Left lung (tissue), 10 donors: Measurements from ENCODE around the gene ATP6V1B1. TPM values are rescaled to one million over a fixed set of nuclear protein-coding genes. Genes with fewer than 3 reads are reported as not detected.

Experiments
- ATAC-seq: fragments of 200-7000 bp; cut with Tn5 transposase; one replicate; pipeline ENCODE4 v1.9.1; 2020; ENCODE audit warnings: moderate library complexity
- DNase-seq, 4 donors: peaks; one replicate each; pipeline ENCODE4 v3.0.0-alpha.2; 2013 to 2020
- H3K27ac ChIP-seq, 2 donors: fragments of 200-600 bp; sonication (generic) in 1 of 2; one replicate each; pipeline versions ENCODE4 v1.5.0 to v1.8.0; 2020 to 2021
- H3K27me3 ChIP-seq, 2 donors: fragments of 200-600 bp; sonication (generic) in 1 of 2; one replicate each; pipeline versions ENCODE4 v1.5.0 to v1.8.0; 2020 to 2021
- H3K36me3 ChIP-seq, 2 donors: fragments of 200-600 bp; sonication (generic) in 1 of 2; one replicate each; pipeline versions ENCODE4 v1.5.0 to v1.8.0; 2020 to 2021
- H3K4me1 ChIP-seq, 2 donors: fragments of 200-600 bp; one replicate each; pipeline ENCODE4 v1.8.0; 2021
- H3K4me3 ChIP-seq, 2 donors: fragments of 200-600 bp; sonication (generic) in 1 of 2; one replicate each; pipeline versions ENCODE4 v1.5.0 to v1.8.0; 2020 to 2021; ENCODE audit warnings: mild to moderate bottlenecking in 1 of 2
- H3K9me3 ChIP-seq, 2 donors: fragments of 200-600 bp; sonication (generic) in 1 of 2; one replicate each; pipeline versions ENCODE4 v1.5.0 to v1.8.0; 2020 to 2021
- CTCF ChIP-seq, 2 donors: fragments of 200-600 bp; sonication (generic) in 1 of 2; IDR thresholded peaks; one replicate each; pipeline versions ENCODE4 v1.5.0 to v1.8.0; 2021; ENCODE audit warnings: antibody characterized with exemption in 2 of 2
- intact Hi-C, 2 donors: fragments of 100-400 bp; cut with DNase I; formaldehyde crosslinking; loops; one replicate each; pipeline versions ENCODE4 v1.11.2 to v1.14.2; 2022
- polyA plus RNA-seq, 6 donors: library from polyadenylated mRNA; unstranded; fragments of 120-200 nt; gene quantifications; one replicate each; pipeline ENCODE4 v1.2.1, GENCODE V29; 2013; ENCODE audit not compliant: insufficient read length in 6 of 6
- total RNA-seq, 2 donors: library from RNA; stranded (reverse); fragmentation: NEBNext Ultra II Directional; extraction: Animal tissue kit (Norgen Biotek cat#: 25700); gene quantifications; one replicate each; pipeline ENCODE4 v1.2.1, GENCODE V29; 2021
- donor health status: DM: no; HTN: yes; CAD: no.
- donor health status: DM: no; HTN: no; CAD: no.

Gene ATP6V1B1
- total and polyA plus RNA-seq, 8 donors: 0.76 to 5.5 (median 4.7) TPM

- H3K9me3 ChIP-seq: no peaks in the 10 kb centered on the region
- H3K27me3 ChIP-seq: no peaks in the 10 kb centered on the region
- no peak overlapping the region for H3K4me3 ChIP-seq
- no peak for ATAC-seq
- no peak for TF ChIP-seq CTCF (IDR thresholded peaks at IDR 0.05)
- no peak overlapping the region for H3K27ac ChIP-seq
- H3K4me1 ChIP-seq: peaks cover 9 to 29% of the 10 kb centered on the region in 2 donors
- DNase-seq: no peak
- peaks cover 0 to 54% of the 10 kb centered on the region in 2 donors for H3K36me3 ChIP-seq
- intact Hi-C loops: no loop called here
Measured at GRCh38 chr2:70991742-70992141, 56.0 kb downstream of the ATP6V1B1 start.

GRCh38 chr2:70992945-70993853 lies 57.5 kb downstream of the ATP6V1B1 start:
- no peak for TF ChIP-seq CTCF (IDR thresholded peaks at IDR 0.05)
- no peak for ATAC-seq
- H3K36me3 ChIP-seq: peaks cover 0 to 39% of the 10 kb centered on the region in 2 donors
- no peaks in the 10 kb centered on the region for H3K9me3 ChIP-seq
- intact Hi-C loops: no loop called here
- peaks cover 9 to 29% of the 10 kb centered on the region in 2 donors for H3K4me1 ChIP-seq
- H3K27ac ChIP-seq: peak overlapping the region in 1 of 2 donors; percentile 83
- H3K4me3 ChIP-seq: peak overlapping the region in 1 of 2 donors; percentile 94
- no peak for DNase-seq
- H3K27me3 ChIP-seq: no peaks in the 10 kb centered on the region

- Histone ChIP-seq H3K4me3 (peak overlapping the region; percentile 94 to 95), H3K9me3 (no peaks in the 10 kb centered on the region), H3K4me1 (peaks cover 9 to 29% of the 10 kb centered on the region in 2 donors), H3K27me3 (no peaks in the 10 kb centered on the region), H3K36me3 (peaks cover 0 to 29% of the 10 kb centered on the region in 2 donors), H3K27ac (peak overlapping the region; percentile 65 to 83)
- peak; percentile 25 for ATAC-seq
- peak in 1 of 4 donors; percentile 88 for DNase-seq
- intact Hi-C loops: no loop called here
- no peak for TF ChIP-seq CTCF (IDR thresholded peaks at IDR 0.05)
Measured at GRCh38 chr2:70994009-70994698, 58.5 kb downstream of the ATP6V1B1 start.

GRCh38 chr2:70994699-70995425 lies 59.2 kb downstream of the ATP6V1B1 start, which contains the start of gene TEX261:
Gene TEX261 (minus strand): TSS chr2:70994873. CDS start chr2:70994757, 116 bp downstream.
- Histone ChIP-seq H3K9me3 (no peaks in the 10 kb centered on the region), H3K27me3 (no peaks in the 10 kb centered on the region), H3K27ac (peak within 1 kb of the TSS; percentile 65 to 83), H3K4me3 (peak within 1 kb of the TSS; percentile 94 to 95), H3K4me1 (peaks cover 9 to 29% of the 10 kb centered on the region in 2 donors), H3K36me3 (peaks cover 0 to 22% of the 10 kb centered on the region in 2 donors)
- intact Hi-C loops: no loop called here
- peak; percentile 63 to 77 for TF ChIP-seq CTCF (IDR thresholded peaks at IDR 0.05)
- DNase-seq (peak; percentile 75 to 100 (median 90)), ATAC-seq (peak; percentile 99)
